Loucy (cell line): ENCODE data around the gene CRELD2.

Source experiments
- CTCF ChIP-seq: fragments of 200-600 bp; sonication (generic); conservative IDR thresholded peaks from 2 replicates; pipeline ENCODE4 v1.5.1; 2014; ENCODE audit warnings: mild to moderate bottlenecking, antibody characterized with exemption, low read length
- EZH2phosphoT487 ChIP-seq: fragments of 200-600 bp; IDR thresholded peaks from 2 replicates; pipeline ENCODE4 v1.6.1; 2018; ENCODE audit warnings: antibody characterized with exemption, mild to moderate bottlenecking, moderate library complexity, borderline replicate concordance

- TF ChIP-seq CTCF = no peak
- TF ChIP-seq EZH2phosphoT487 = no peak
These were observed 7.9 kb upstream of the CRELD2 start for GRCh38 chr22:49910229-49911155.
